ENCODE data around the gene IDUA.

The IDUA gene

GRCh38 chr4:1018147-1019020 lies 31.5 kb downstream of the IDUA start:
- no peak for DNase-seq

- DNase-seq = no peak
These were observed 32.5 kb downstream of the IDUA start for GRCh38 chr4:1019320-1019719.

- no peak for DNase-seq
These were observed 33.1 kb downstream of the IDUA start for GRCh38 chr4:1019729-1020470.

GRCh38 chr4:1021386-1022050 lies 34.7 kb downstream of the IDUA start:
- DNase-seq = no peak

- no peak for DNase-seq
These were observed 35.4 kb downstream of the IDUA start for GRCh38 chr4:1022051-1022738.

GRCh38 chr4:1022739-1023066 lies 35.9 kb downstream of the IDUA start:
- DNase-seq = no peak

GRCh38 chr4:1023075-1023640 lies 36.3 kb downstream of the IDUA start:
- DNase-seq = no peak

- DNase-seq = no peak
These were observed 37.3 kb downstream of the IDUA start for GRCh38 chr4:1023895-1024740.

- no peak for DNase-seq
These were observed 38.2 kb downstream of the IDUA start for GRCh38 chr4:1024882-1025545.

- DNase-seq = no peak
These were observed 39.3 kb downstream of the IDUA start for GRCh38 chr4:1026115-1026514.

- DNase-seq = no peak
These were observed 40.5 kb downstream of the IDUA start for GRCh38 chr4:1027219-1027914.

- no peak for DNase-seq
These were observed 41.0 kb downstream of the IDUA start for GRCh38 chr4:1027915-1028238.

- no peak for DNase-seq
These were observed 41.9 kb downstream of the IDUA start for GRCh38 chr4:1028574-1029220.

- DNase-seq = no peak
These were observed 42.7 kb downstream of the IDUA start for GRCh38 chr4:1029529-1029928.

GRCh38 chr4:1030031-1030430 lies 43.2 kb downstream of the IDUA start:
- no peak for DNase-seq

GRCh38 chr4:1030559-1030958 lies 43.7 kb downstream of the IDUA start:
- no peak for DNase-seq

- DNase-seq = no peak
These were observed 44.5 kb downstream of the IDUA start for GRCh38 chr4:1031346-1031745.

- DNase-seq = no peak
These were observed 45.3 kb downstream of the IDUA start for GRCh38 chr4:1031956-1032795.

GRCh38 chr4:1032861-1033260 lies 46.0 kb downstream of the IDUA start:
- no peak for DNase-seq

Measured in NCI-H2081 treated with DMSO at 0.1 percent for 48 hours (cell line).